Left ventricle myocardium inferior (tissue), 1 donor: ENCODE data around the gene SEC31A. TPM values are rescaled to one million over a fixed set of nuclear protein-coding genes. Genes with fewer than 3 reads are reported as not detected.
A peak's percentile ranks its signal among the peaks of the same experiment; 100 is the strongest.
"Not testable (repeated sequence)": the region's sequence is repeated elsewhere in the genome, so short reads cannot be mapped to it uniquely, and the experiment has no call there.

Experiments
- DNase-seq: peaks from one replicate; pipeline ENCODE4 v3.0.0-alpha.2; 2020
- H3K27ac ChIP-seq: fragments of 200-600 bp; replicated peaks from 2 replicates; pipeline ENCODE4 v1.8.0; 2021
- H3K27me3 ChIP-seq: fragments of 200-600 bp; 2 replicates; pipeline ENCODE4 v1.8.0; 2021; ENCODE audit warnings: low read depth
- H3K36me3 ChIP-seq: fragments of 200-600 bp; 2 replicates; pipeline ENCODE4 v1.8.0; 2021
- H3K4me1 ChIP-seq: fragments of 200-600 bp; 2 replicates; pipeline ENCODE4 v1.8.0; 2021
- H3K4me3 ChIP-seq: fragments of 200-600 bp; 2 replicates; pipeline ENCODE4 v1.8.0; 2021; ENCODE audit warnings: mild to moderate bottlenecking, moderate library complexity
- H3K9me3 ChIP-seq: fragments of 200-600 bp; replicated peaks from 2 replicates; pipeline ENCODE4 v1.8.0; 2021
- CTCF ChIP-seq: fragments of 200-600 bp; IDR thresholded peaks from 2 replicates; pipeline ENCODE4 v1.8.0; 2021; ENCODE audit warnings: antibody characterized with exemption, mild to moderate bottlenecking, borderline replicate concordance
- intact Hi-C: fragments of 100-400 bp; cut with micrococcal nuclease; formaldehyde crosslinking; loops from one replicate; pipeline ENCODE4 v1.11.0; 2022
- total RNA-seq: library from RNA; stranded (reverse); fragmentation: NEBNext Ultra II Directional; extraction: Animal tissue kit (Norgen Biotek cat#: 25700); gene quantifications from one replicate; pipeline ENCODE4 v1.2.1, GENCODE V29; 2021
- donor health status: DM: no; HTN: yes; CAD: no; lungs with severe emphysema.

The SEC31A gene
- total RNA-seq, 1 donor from 2014 or later: 115 TPM

GRCh38 chr4:82848706-82849105, 42.2 kb downstream of the SEC31A start:
- DNase-seq: no peak
- intact Hi-C loops: no loop called here
- Histone ChIP-seq H3K4me3 (no peak overlapping the region), H3K4me1 (peaks cover 8% of the 10 kb centered on the region), H3K36me3 (peaks cover 92% of the 10 kb centered on the region), H3K9me3 (no peaks in the 10 kb centered on the region), H3K27ac (no peak overlapping the region), H3K27me3 (no peaks in the 10 kb centered on the region)
- TF ChIP-seq CTCF: no peak

- peak; percentile 14 for TF ChIP-seq CTCF
- no peak for DNase-seq
- intact Hi-C loops: no loop called here
Measured at GRCh38 chr4:82842593-82842992, 48.4 kb downstream of the SEC31A start.

GRCh38 chr4:82839624-82840023, 51.3 kb downstream of the SEC31A start:
- H3K27me3 ChIP-seq: no peaks in the 10 kb centered on the region
- TF ChIP-seq CTCF: no peak
- H3K9me3 ChIP-seq: no peaks in the 10 kb centered on the region
- no peak overlapping the region for H3K27ac ChIP-seq
- H3K4me3 ChIP-seq: no peak overlapping the region
- H3K36me3 ChIP-seq: peaks cover 90% of the 10 kb centered on the region
- H3K4me1 ChIP-seq: peaks cover 1% of the 10 kb centered on the region
- intact Hi-C loops: loop anchor here (10.0 kb wide), 1 partner anchor 45 kb away; no protein-coding TSS in a partner anchor
- no peak for DNase-seq

More at GRCh38 chr4:82842593-82842992, 48.4 kb downstream of the SEC31A start:
- H3K4me3 ChIP-seq: no peak overlapping the region
- no peaks in the 10 kb centered on the region for H3K4me1 ChIP-seq
- no peak overlapping the region for H3K27ac ChIP-seq
- peaks cover 95% of the 10 kb centered on the region for H3K36me3 ChIP-seq
- H3K9me3 ChIP-seq: no peaks in the 10 kb centered on the region
- no peaks in the 10 kb centered on the region for H3K27me3 ChIP-seq

GRCh38 chr4:82833696-82834313, 57.1 kb downstream of the SEC31A start:
- H3K27ac ChIP-seq: peak overlapping the region; percentile 66
- intact Hi-C loops: loop anchor here (10.0 kb wide), 1 partner anchor 51 kb away; no protein-coding TSS in a partner anchor
- H3K4me1 ChIP-seq: peaks cover 16% of the 10 kb centered on the region
- H3K4me3 ChIP-seq: no peak overlapping the region
- peaks cover 5% of the 10 kb centered on the region for H3K9me3 ChIP-seq
- peaks cover 69% of the 10 kb centered on the region for H3K36me3 ChIP-seq
- TF ChIP-seq CTCF: no peak
- DNase-seq: no peak
- H3K27me3 ChIP-seq: no peaks in the 10 kb centered on the region

GRCh38 chr4:82833060-82833459, 57.9 kb downstream of the SEC31A start:
- not testable (repeated sequence) for H3K9me3 ChIP-seq, DNase-seq, H3K4me3 ChIP-seq, H3K27me3 ChIP-seq
- H3K36me3 ChIP-seq: peaks cover 69% of the 10 kb centered on the region
- peak overlapping the region; percentile 66 for H3K27ac ChIP-seq
- intact Hi-C loops: loop anchor here (10.0 kb wide), 1 partner anchor 52 kb away; no protein-coding TSS in a partner anchor
- peaks cover 19% of the 10 kb centered on the region for H3K4me1 ChIP-seq

- H3K4me1 ChIP-seq: peaks cover 12% of the 10 kb centered on the region
- TF ChIP-seq CTCF: no peak
- no peaks in the 10 kb centered on the region for H3K27me3 ChIP-seq
- peaks cover 95% of the 10 kb centered on the region for H3K36me3 ChIP-seq
- H3K4me3 ChIP-seq: no peak overlapping the region
- intact Hi-C loops: no loop called here
- H3K27ac ChIP-seq: no peak overlapping the region
- DNase-seq: no peak
- no peaks in the 10 kb centered on the region for H3K9me3 ChIP-seq
Measured at GRCh38 chr4:82825425-82825824, 65.5 kb downstream of the SEC31A start.
